ENCODE results near the gene TESMIN. TPM values are rescaled to one million over a fixed set of nuclear protein-coding genes. Genes with fewer than 3 reads are reported as not detected.

TESMIN gene
- polyA plus RNA-seq, 1 donor (not counting 4 experiments of a cell fraction or from before 2014, with no cell fraction given): 4.0 TPM

DNA sequence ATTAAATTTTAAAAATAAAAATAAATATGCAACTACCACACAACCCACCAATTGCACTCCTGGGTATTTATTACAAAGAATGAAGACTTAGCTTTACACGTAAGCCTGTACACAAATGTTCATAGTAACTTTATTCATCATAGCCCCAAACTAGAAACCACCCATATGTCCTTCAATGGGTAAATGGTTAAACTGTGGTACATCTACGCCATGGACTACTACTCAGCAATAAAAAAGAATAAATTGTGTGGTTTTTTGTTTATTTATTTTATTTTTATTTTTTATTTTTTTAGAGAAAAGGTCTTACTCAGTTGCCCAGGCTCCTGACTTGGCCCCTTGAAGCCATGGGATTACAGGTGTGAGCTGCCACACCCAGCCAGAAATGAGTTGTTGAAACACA lies 52.3 kb downstream of the TESMIN start:
- Histone ChIP-seq H3K36me3 (ENCODE audit: control insufficient read depth in 2 of 2, extremely low read depth in 1 of 2, insufficient read depth in 2 of 2, low read length in 2 of 2) (no peaks in the 10 kb centered on the region), H4K20me1 (ENCODE audit: control insufficient read depth, extremely low read depth, insufficient read depth, low read length) (no peaks in the 10 kb centered on the region), H3K4me1 (ENCODE audit: control insufficient read depth, extremely low read depth, insufficient read depth, low read length) (no peaks in the 10 kb centered on the region), H3K27ac (ENCODE audit: control insufficient read depth, insufficient read depth, low read length) (no peak overlapping the region), H3K9me3 (ENCODE audit: control insufficient read depth, low read depth, low read length) (no peaks in the 10 kb centered on the region), H3K9ac (ENCODE audit: control insufficient read depth, extremely low read depth, insufficient read depth, low read length) (no peak overlapping the region), H3K27me3 (ENCODE audit: control insufficient read depth, extremely low read depth, insufficient read depth, low read length) (peaks cover 13% of the 10 kb centered on the region), H3K9me1 (ENCODE audit: control insufficient read depth, extremely low read depth, insufficient read depth, low read length) (no peaks in the 10 kb centered on the region), H3K4me2 (ENCODE audit: control insufficient read depth, extremely low read depth, insufficient read depth, low read depth, low read length) (no peak overlapping the region), H2AFZ (ENCODE audit: control insufficient read depth, low read length) (no peak overlapping the region), H3K79me2 (ENCODE audit: control insufficient read depth, insufficient read depth, low read length) (no peaks in the 10 kb centered on the region), H3K4me3 (ENCODE audit: control insufficient read depth in 2 of 3, extremely low read depth in 1 of 3, insufficient read depth in 2 of 3, low read depth in 1 of 3, low read length in 3 of 3) (no peak overlapping the region)
- dilution Hi-C loops (cut with MboI; ENCODE audit: extremely low pct_ligation_motif_present, low sequenced_read_pairs): no loop called here
- DNase-seq (ENCODE audit: low read depth, low spot score) (no peak), FAIRE-seq (no peak)
- TF ChIP-seq, protein P1, sequence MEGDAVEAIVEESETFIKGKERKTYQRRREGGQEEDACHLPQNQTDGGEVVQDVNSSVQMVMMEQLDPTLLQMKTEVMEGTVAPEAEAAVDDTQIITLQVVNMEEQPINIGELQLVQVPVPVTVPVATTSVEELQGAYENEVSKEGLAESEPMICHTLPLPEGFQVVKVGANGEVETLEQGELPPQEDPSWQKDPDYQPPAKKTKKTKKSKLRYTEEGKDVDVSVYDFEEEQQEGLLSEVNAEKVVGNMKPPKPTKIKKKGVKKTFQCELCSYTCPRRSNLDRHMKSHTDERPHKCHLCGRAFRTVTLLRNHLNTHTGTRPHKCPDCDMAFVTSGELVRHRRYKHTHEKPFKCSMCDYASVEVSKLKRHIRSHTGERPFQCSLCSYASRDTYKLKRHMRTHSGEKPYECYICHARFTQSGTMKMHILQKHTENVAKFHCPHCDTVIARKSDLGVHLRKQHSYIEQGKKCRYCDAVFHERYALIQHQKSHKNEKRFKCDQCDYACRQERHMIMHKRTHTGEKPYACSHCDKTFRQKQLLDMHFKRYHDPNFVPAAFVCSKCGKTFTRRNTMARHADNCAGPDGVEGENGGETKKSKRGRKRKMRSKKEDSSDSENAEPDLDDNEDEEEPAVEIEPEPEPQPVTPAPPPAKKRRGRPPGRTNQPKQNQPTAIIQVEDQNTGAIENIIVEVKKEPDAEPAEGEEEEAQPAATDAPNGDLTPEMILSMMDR (optimal IDR thresholded peaks at IDR 0.05 in 1 of 3, IDR thresholded peaks at IDR 0.05 in 1 of 3, conservative IDR thresholded peaks at IDR 0.05 in 1 of 3; ENCODE audit: extremely low read depth in 1 of 3, insufficient read depth in 2 of 3, low read length in 3 of 3): no peak

DNA sequence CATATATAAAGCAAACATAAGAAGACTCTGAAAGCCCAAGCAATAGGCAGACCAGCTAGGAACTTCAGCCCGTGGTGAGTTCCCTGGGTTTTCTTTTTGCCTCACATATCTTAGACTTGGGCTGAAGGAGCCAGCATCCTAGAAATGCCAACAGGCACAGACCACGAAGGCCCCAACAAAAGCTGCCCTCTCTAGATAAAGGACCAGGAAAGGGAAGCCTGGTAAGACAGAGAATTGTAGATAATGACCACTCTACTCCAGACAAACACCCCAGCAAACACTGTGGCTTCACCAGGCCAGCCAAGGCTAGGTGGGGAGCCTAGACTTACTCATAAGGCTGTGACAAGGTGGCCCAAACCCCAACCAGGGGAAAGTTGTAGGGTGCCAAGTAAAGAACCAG lies 55.8 kb downstream of the TESMIN start:
- no peaks in the 10 kb centered on the region for H4K20me1 ChIP-seq (ENCODE audit: control insufficient read depth, extremely low read depth, insufficient read depth, low read length)
- no peak overlapping the region for H3K4me3 ChIP-seq (ENCODE audit: control insufficient read depth in 2 of 3, extremely low read depth in 1 of 3, insufficient read depth in 2 of 3, low read depth in 1 of 3, low read length in 3 of 3)
- DNase-seq (ENCODE audit: low read depth, low spot score) (no peak), FAIRE-seq (no peak)
- no peak overlapping the region for H3K9ac ChIP-seq (ENCODE audit: control insufficient read depth, extremely low read depth, insufficient read depth, low read length)
- no peaks in the 10 kb centered on the region for H3K4me1 ChIP-seq (ENCODE audit: control insufficient read depth, extremely low read depth, insufficient read depth, low read length)
- no peak overlapping the region for H3K4me2 ChIP-seq (ENCODE audit: control insufficient read depth, extremely low read depth, insufficient read depth, low read depth, low read length)
- TF ChIP-seq, protein P1 (optimal IDR thresholded peaks at IDR 0.05 in 1 of 3, IDR thresholded peaks at IDR 0.05 in 1 of 3, conservative IDR thresholded peaks at IDR 0.05 in 1 of 3; ENCODE audit: extremely low read depth in 1 of 3, insufficient read depth in 2 of 3, low read length in 3 of 3): no peak
- TF ChIP-seq EZH2 (IDR thresholded peaks at IDR 0.05; ENCODE audit: low read length): no peak
- H3K36me3 ChIP-seq (ENCODE audit: control insufficient read depth in 2 of 2, extremely low read depth in 1 of 2, insufficient read depth in 2 of 2, low read length in 2 of 2): no peaks in the 10 kb centered on the region
- no peaks in the 10 kb centered on the region for H3K79me2 ChIP-seq (ENCODE audit: control insufficient read depth, insufficient read depth, low read length)
- H3K27me3 ChIP-seq (ENCODE audit: control insufficient read depth, extremely low read depth, insufficient read depth, low read length): peaks cover 17% of the 10 kb centered on the region
- no peaks in the 10 kb centered on the region for H3K9me1 ChIP-seq (ENCODE audit: control insufficient read depth, extremely low read depth, insufficient read depth, low read length)
- H3K27ac ChIP-seq (ENCODE audit: control insufficient read depth, insufficient read depth, low read length): no peak overlapping the region
- H2AFZ ChIP-seq (ENCODE audit: control insufficient read depth, low read length): no peak overlapping the region
- no peaks in the 10 kb centered on the region for H3K9me3 ChIP-seq (ENCODE audit: control insufficient read depth, low read depth, low read length)
- dilution Hi-C loops (cut with MboI; ENCODE audit: extremely low pct_ligation_motif_present, low sequenced_read_pairs): no loop called here
